ENCODE measurements around the gene TAS2R14. TPM values are rescaled to one million over a fixed set of nuclear protein-coding genes. Genes with fewer than 3 reads are reported as not detected.

The TAS2R14 gene
- total and polyA plus RNA-seq, 2 of the 13 experiments (the other 11 are each of a cell fraction or from before 2014, with no cell fraction given) = 1.1 to 2.3 TPM

GRCh38 chr12:10900530-10900929, 38.5 kb downstream of the TAS2R14 start:
- no peak for ATAC-seq
- POLR2A ChIA-PET = no interaction called here
- no peaks in the 10 kb centered on the region for H3K27me3 ChIP-seq (ENCODE audit: control insufficient read depth in 1 of 2, insufficient read depth in 2 of 2, low read length in 2 of 2)
- TF ChIP-seq ZHX2 (IDR thresholded peaks at IDR 0.05; ENCODE audit: low read depth) (no peak), ZHX2 (CRISPR knock-in tag; IDR thresholded peaks at IDR 0.05; ENCODE audit: borderline replicate concordance) (no peak), HOXA5 (CRISPR knock-in tag; IDR thresholded peaks at IDR 0.05) (no peak), AHDC1 (CRISPR knock-in tag; IDR thresholded peaks at IDR 0.05; ENCODE audit: borderline replicate concordance) (no peak), ZBTB14 (CRISPR knock-in tag; IDR thresholded peaks at IDR 0.05) (no peak), FOXK2 (IDR thresholded peaks at IDR 0.05) (no peak), ZFP62 (CRISPR knock-in tag; IDR thresholded peaks at IDR 0.05) (no peak), HIVEP1 (CRISPR knock-in tag; IDR thresholded peaks at IDR 0.05) (no peak), ZNF280B (CRISPR knock-in tag; IDR thresholded peaks at IDR 0.05; ENCODE audit: borderline replicate concordance) (no peak)

More at GRCh38 chr12:10900530-10900929, 38.5 kb downstream of the TAS2R14 start:
- BruUV-seq (replicated peaks) = no TSS peak
- WGBS (ENCODE audit: low lambda C conversion rate) = 100% methylated on average over 1 of the region's 1 CpG
- peaks cover 2% of the 10 kb centered on the region for H3K79me2 ChIP-seq (ENCODE audit: insufficient read depth, low read length)
- no peak overlapping the region for H3K9ac ChIP-seq (ENCODE audit: insufficient read depth, low read depth, low read length)
- no peaks in the 10 kb centered on the region for H4K20me1 ChIP-seq (ENCODE audit: insufficient read depth, low read length)
- peaks cover 38% of the 10 kb centered on the region for H3K9me3 ChIP-seq (ENCODE audit: low read length)
- FAIRE-seq (no peak), DNase-seq (ENCODE audit: low spot score) (no peak)
- H2AFZ ChIP-seq (ENCODE audit: low read length) = no peak overlapping the region
- H3K4me1 ChIP-seq (ENCODE audit: insufficient read depth, low read length) = peaks cover 10% of the 10 kb centered on the region; the same call in 1 of the 2 replicates
- H3K27ac ChIP-seq (ENCODE audit: extremely low read length, insufficient read depth, low read length) = no peak overlapping the region
- no peak overlapping the region for H3K4me2 ChIP-seq (ENCODE audit: low read depth, low read length)
- in situ Hi-C loops (cut with HindIII; ENCODE audit: extremely low pct_ligation_motif_present, low pct_unique_long_range_greater_than_20kb) = no loop called here
- no peak overlapping the region for H3K4me3 ChIP-seq (replicated peaks in 1 of 3; ENCODE audit: insufficient read depth in 1 of 3, low read depth in 2 of 3, low read length in 3 of 3)
- H3K36me3 ChIP-seq (replicated peaks in 1 of 2; ENCODE audit: control insufficient read depth in 1 of 2, insufficient read depth in 2 of 2, low read length in 2 of 2) = 0 out of 5 replicates have a peak, but pooled peaks cover 0 to 3% of the 10 kb centered on the region in 2 experiments
- CTCF ChIA-PET (ENCODE audit: low intra/inter-chr PET ratio, low total read pairs) = interaction anchor here (1.5 kb wide), 1 partner anchor 33 kb away, joined by 13 read pairs; no protein-coding TSS in a partner anchor
- intact Hi-C loops (cut with micrococcal nuclease; ENCODE audit: unreplicated experiment) = loop anchor here (2.0 to 5.0 kb wide), 2 partner anchors 33 to 130 kb away; no protein-coding TSS in a partner anchor
